GM19372 (cell line): ENCODE data around the gene F2R.
A peak's percentile ranks its signal among the peaks of the same experiment; 100 is the strongest.

Experiments
- ATAC-seq: cut with Tn5 transposase; IDR thresholded peaks from one replicate; pipeline ENCODE4 v1.9.1; 2021; ENCODE audit warnings: mild to moderate bottlenecking, low read depth, moderate library complexity; ENCODE audit not compliant: unreplicated experiment

Gene F2R

GRCh38 chr5:76690037-76690679, 25.8 kb upstream of the F2R start:
- ATAC-seq, result no peak

DNA sequence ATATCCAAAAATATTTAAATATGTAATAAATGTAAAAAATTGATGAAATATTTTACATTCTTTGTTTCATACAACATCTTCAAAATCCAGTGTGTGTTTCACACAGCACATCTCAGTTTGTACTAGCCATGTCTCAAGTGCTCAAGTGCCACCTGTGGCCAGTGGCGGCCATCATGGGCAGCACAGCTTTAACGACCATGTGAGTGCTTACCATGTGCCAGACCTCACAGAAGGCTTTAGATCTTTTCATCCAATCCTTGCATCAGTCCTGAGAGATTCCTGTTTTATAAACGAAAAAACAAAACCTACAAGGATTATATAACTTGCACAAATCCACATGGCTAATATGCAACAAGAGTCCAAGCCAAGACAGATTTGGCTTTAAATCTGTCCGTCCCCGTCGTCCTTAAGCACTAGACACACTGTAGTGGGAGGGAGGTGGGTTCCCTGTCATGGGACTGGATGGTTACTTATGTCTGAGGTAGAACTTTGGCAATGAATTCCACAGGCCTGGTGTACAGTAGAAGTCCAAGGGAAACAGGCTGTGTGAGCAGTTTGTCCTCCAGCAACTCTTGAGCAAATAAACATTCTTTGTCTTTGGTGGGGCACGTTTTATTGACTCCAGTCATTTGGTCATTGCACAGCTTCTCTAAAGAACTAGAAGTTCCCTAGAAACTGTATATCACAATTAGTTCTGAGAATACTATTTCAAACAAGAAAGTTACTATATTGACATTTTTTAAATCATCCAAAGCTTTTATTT, 25.0 kb upstream of the F2R start:
- no peak for ATAC-seq

- no peak for ATAC-seq
Observed at GRCh38 chr5:76691467-76692273, 24.3 kb upstream of the F2R start.

GRCh38 chr5:76692274-76692540, 23.7 kb upstream of the F2R start:
- ATAC-seq, result no peak

- ATAC-seq, result no peak
Observed at GRCh38 chr5:76692651-76693050, 23.3 kb upstream of the F2R start.

GRCh38 chr5:76693141-76693540, 22.8 kb upstream of the F2R start:
- ATAC-seq, result no peak

- ATAC-seq, result no peak
Observed at GRCh38 chr5:76694317-76694716, 21.6 kb upstream of the F2R start.

GRCh38 chr5:76695346-76695745, 20.6 kb upstream of the F2R start:
- ATAC-seq, result no peak

- no peak for ATAC-seq
Observed at GRCh38 chr5:76696251-76696650, 19.7 kb upstream of the F2R start.

- ATAC-seq, result no peak
Observed at GRCh38 chr5:76697670-76698069, 18.3 kb upstream of the F2R start.

- ATAC-seq, result no peak
Observed at GRCh38 chr5:76700571-76700970, 15.4 kb upstream of the F2R start.

- no peak for ATAC-seq
Observed at GRCh38 chr5:76701298-76701697, 14.6 kb upstream of the F2R start.

- no peak for ATAC-seq
Observed at GRCh38 chr5:76703707-76704106, 12.2 kb upstream of the F2R start.

DNA sequence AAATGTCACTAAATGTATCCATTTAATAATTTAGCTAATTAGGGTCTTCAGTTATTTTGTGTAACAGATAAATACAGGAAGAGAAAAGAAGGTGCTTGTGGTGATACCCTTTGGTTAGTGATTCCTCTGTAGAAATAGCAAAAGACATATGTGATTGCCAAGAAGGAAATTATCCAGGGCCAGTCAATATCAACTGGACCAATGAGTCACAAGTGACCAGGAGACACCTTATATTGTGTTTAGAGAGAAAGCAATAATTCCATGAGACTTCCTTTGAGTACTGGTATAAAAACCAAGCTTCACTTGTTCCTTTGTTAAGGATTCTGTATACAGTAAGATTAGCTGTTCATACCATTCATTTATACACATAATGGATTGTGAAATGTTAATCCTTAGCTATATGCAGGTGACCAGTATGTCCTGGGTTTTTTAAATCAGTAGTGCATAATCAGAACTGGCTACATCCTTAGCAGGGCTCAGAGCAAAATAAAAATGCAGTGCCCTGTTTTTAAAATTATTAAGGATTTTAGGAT, 11.7 kb upstream of the F2R start:
- no peak for ATAC-seq

GRCh38 chr5:76705574-76705973, 10.4 kb upstream of the F2R start:
- no peak for ATAC-seq

- no peak for ATAC-seq
Observed at GRCh38 chr5:76709762-76710161, 6.2 kb upstream of the F2R start.

- ATAC-seq, result no peak
Observed at GRCh38 chr5:76710991-76711390, 4.9 kb upstream of the F2R start.

- ATAC-seq, result no peak
Observed at GRCh38 chr5:76714751-76715485, 1.0 kb upstream of the F2R start.

- peak; percentile 7 for ATAC-seq
Observed at GRCh38 chr5:76715486-76715735, 515 bp upstream of the F2R start.

DNA sequence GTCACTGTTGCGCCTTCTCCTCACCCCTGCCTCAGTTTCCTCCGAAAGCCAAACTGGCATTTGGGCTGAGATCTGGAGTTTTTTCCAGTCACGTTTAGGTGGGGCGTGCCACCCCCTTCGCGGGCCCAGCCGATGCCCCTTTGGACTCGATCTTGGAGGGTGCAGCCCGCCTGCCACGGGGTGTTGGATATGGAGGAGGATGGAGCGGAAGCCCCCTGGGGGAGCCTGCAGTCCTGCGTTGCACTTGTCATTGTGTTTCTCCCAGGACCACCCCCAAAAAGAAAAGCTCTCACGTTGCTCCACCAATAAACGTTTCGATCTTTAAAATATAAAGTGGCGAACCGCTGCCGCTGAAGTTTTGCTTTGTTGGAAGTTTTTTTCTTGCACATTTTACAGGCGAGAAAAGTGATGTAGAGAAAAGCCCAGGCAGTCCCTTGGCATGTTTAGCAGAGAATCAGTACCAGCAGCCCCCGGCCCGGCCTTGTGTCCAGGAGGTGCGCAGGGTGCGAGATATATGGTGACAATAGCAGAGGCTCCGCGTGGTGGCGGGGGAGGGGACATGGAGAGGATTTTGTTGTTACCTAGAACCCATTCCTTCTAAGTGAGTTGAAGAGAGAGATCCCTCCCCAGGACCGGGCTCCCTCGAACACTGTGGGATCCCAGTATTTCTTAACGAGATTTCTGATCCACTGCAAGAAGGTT, 681 bp downstream of the F2R start:
- ATAC-seq, result no peak
